GM23338 (cell line): Measurements from ENCODE around the gene ANKFN1. TPM values are rescaled to one million over a fixed set of nuclear protein-coding genes. Genes with fewer than 3 reads are reported as not detected.

Source experiments
- ATAC-seq: fragments of 200-7000 bp; cut with Tn5 transposase; 3 replicates; pipeline ENCODE4 v1.9.1; 2020
- DNase-seq: peaks from one replicate; pipeline ENCODE4 v3.0.0-alpha.2; 2015; ENCODE audit warnings: low spot score
- H2AFZ ChIP-seq: fragments of 200-600 bp; sonication (generic); 2 replicates; pipeline ENCODE4 v1.8.0; 2016; ENCODE audit warnings: antibody characterized with exemption, mild to moderate bottlenecking, moderate library complexity
- H3F3A ChIP-seq: fragments of 200-600 bp; sonication (generic); replicated peaks from 2 replicates; pipeline ENCODE4 v1.8.0; 2017; ENCODE audit warnings: antibody characterized with exemption, mixed run types, low read depth
- H3K27ac ChIP-seq: fragments of 200-600 bp; sonication (generic); 2 replicates; pipeline ENCODE4 v1.6.1; 2016; ENCODE audit warnings: low read depth
- H3K27me3 ChIP-seq: fragments of 200-600 bp; sonication (generic); 2 replicates; pipeline ENCODE4 v1.8.0; 2016; ENCODE audit warnings: mild to moderate bottlenecking, mixed run types, moderate library complexity; ENCODE audit not compliant: insufficient read depth
- H3K36me3 ChIP-seq: fragments of 200-600 bp; sonication (generic); 2 replicates; pipeline ENCODE4 v1.8.0; 2016; ENCODE audit warnings: mild to moderate bottlenecking; ENCODE audit not compliant: insufficient read depth
- H3K4me1 ChIP-seq: fragments of 200-600 bp; sonication (generic); 2 replicates; pipeline ENCODE4 v1.8.0; 2016; ENCODE audit warnings: mild to moderate bottlenecking, moderate library complexity; ENCODE audit not compliant: insufficient read depth
- H3K4me2 ChIP-seq: fragments of 200-600 bp; sonication (generic); 2 replicates; pipeline ENCODE4 v1.7.1; 2017; ENCODE audit warnings: mixed run types
- H3K4me3 ChIP-seq: fragments of 200-600 bp; sonication (generic); 2 replicates; pipeline ENCODE4 v1.6.1; 2016; ENCODE audit warnings: mixed run types
- H3K79me2 ChIP-seq: fragments of 200-600 bp; sonication (generic); replicated peaks from 2 replicates; pipeline ENCODE4 v1.8.0; 2017; ENCODE audit warnings: mild to moderate bottlenecking; ENCODE audit not compliant: insufficient read depth
- H3K9me2 ChIP-seq: fragments of 200-600 bp; sonication (generic); 2 replicates; pipeline ENCODE4 v1.8.0; 2017; ENCODE audit not compliant: insufficient read depth
- H4K20me1 ChIP-seq: fragments of 200-600 bp; sonication (generic); replicated peaks from 2 replicates; pipeline ENCODE4 v1.8.0; 2017; ENCODE audit warnings: mild to moderate bottlenecking; ENCODE audit not compliant: insufficient read depth
- H3K27ac Mint-ChIP-seq: 2 replicates; pipeline ENCODE4 v1.8.0; 2020; ENCODE audit warnings: inconsistent platforms, mild to moderate bottlenecking, moderate library complexity, mixed read lengths
- H3K27me3 Mint-ChIP-seq: 3 replicates; pipeline ENCODE4 v1.8.0; 2022; ENCODE audit warnings: low read depth, mild to moderate bottlenecking, moderate library complexity, mixed read lengths, inconsistent platforms; ENCODE audit not compliant: insufficient read depth, poor library complexity
- H3K36me3 Mint-ChIP-seq: 3 replicates; pipeline ENCODE4 v1.8.0; 2021; ENCODE audit warnings: low read depth, mild to moderate bottlenecking, inconsistent platforms, moderate library complexity, mixed read lengths
- H3K4me1 Mint-ChIP-seq: 3 replicates; pipeline ENCODE4 v1.8.0; 2020; ENCODE audit warnings: mild to moderate bottlenecking, inconsistent platforms, mixed read lengths
- H3K4me3 Mint-ChIP-seq: 3 replicates; pipeline ENCODE4 v1.8.0; 2021; ENCODE audit warnings: moderate library complexity, mild to moderate bottlenecking, inconsistent platforms, mixed read lengths
- H3K9me3 Mint-ChIP-seq: 3 replicates; pipeline ENCODE4 v1.8.0; 2020; ENCODE audit warnings: moderate library complexity, mild to moderate bottlenecking, inconsistent platforms, mixed read lengths
- CREB1 ChIP-seq: fragments of 250-450 bp; sonication (Bioruptor Pico); IDR thresholded peaks from 2 replicates; pipeline ENCODE4 v1.5.0; 2020; ENCODE audit warnings: low read depth, mild to moderate bottlenecking, moderate library complexity
- EZH2 ChIP-seq: fragments of 200-600 bp; sonication (generic); IDR thresholded peaks from one replicate; pipeline ENCODE4 v1.8.0; 2017; ENCODE audit warnings: antibody characterized with exemption, mild to moderate bottlenecking, low read depth; ENCODE audit not compliant: unreplicated experiment
- EZH2phosphoT487 ChIP-seq: fragments of 200-600 bp; sonication (generic); IDR thresholded peaks from one replicate; pipeline ENCODE4 v1.8.1; 2018; ENCODE audit warnings: antibody characterized with exemption; ENCODE audit not compliant: unreplicated experiment
- JUNB ChIP-seq: IDR thresholded peaks from one replicate; pipeline ENCODE4 v1.6.1; 2016; ENCODE audit warnings: antibody characterized with exemption; ENCODE audit not compliant: unreplicated experiment
- NANOG ChIP-seq: IDR thresholded peaks from 2 replicates; pipeline ENCODE4 v1.6.1; 2016; ENCODE audit warnings: antibody characterized with exemption, borderline replicate concordance
- POLR2AphosphoS5 ChIP-seq: IDR thresholded peaks from 2 replicates; pipeline ENCODE4 v1.6.1; 2016; ENCODE audit warnings: antibody characterized with exemption, low read depth
- STAT1 ChIP-seq: IDR thresholded peaks from one replicate; pipeline ENCODE4 v1.6.1; 2016; ENCODE audit warnings: antibody characterized with exemption; ENCODE audit not compliant: unreplicated experiment
- ZNF114 ChIP-seq: fragments of 250-450 bp; sonication (Bioruptor Pico); IDR thresholded peaks from 2 replicates; pipeline ENCODE4 v1.5.0; 2020; ENCODE audit warnings: mild to moderate bottlenecking, moderate library complexity
- ZNF331 ChIP-seq: fragments of 250-450 bp; sonication (Bioruptor Pico); IDR thresholded peaks from 2 replicates; pipeline ENCODE4 v1.5.0; 2020; ENCODE audit warnings: low read depth, mild to moderate bottlenecking, moderate library complexity
- polyA plus RNA-seq: library from polyadenylated mRNA; unstranded; fragments of >200 nt; fragmentation: Nextera tagmentation; extraction: Ambion mirVana; gene quantifications from 2 replicates; pipeline ENCODE4 v1.2.1, GENCODE V29; 2016
- total RNA-seq: library from RNA; depleted of rRNA; stranded (reverse); fragments of >200 nt; shearing (Covaris generic); gene quantifications from 2 replicates; pipeline ENCODE4 v1.2.3, GENCODE V29; 2014
- TF ChIP-seq, protein P1 (sequence below): fragments of 250-450 bp; sonication (Bioruptor Pico); IDR thresholded peaks from 2 replicates; pipeline ENCODE4 v1.5.0; 2020; ENCODE audit warnings: mild to moderate bottlenecking, moderate library complexity
- TF ChIP-seq, protein P2 (sequence below), 2 experiments: fragments of 200-600 bp in 1 of 2; sonication (generic) in 1 of 2; conservative IDR thresholded peaks; 2 replicates each; pipeline versions ENCODE4 v1.5.1 to v1.6.1; 2016 to 2017; ENCODE audit warnings: antibody characterized with exemption in 2 of 2, low read depth in 2 of 2, mild to moderate bottlenecking in 2 of 2, moderate library complexity in 1 of 2
- TF ChIP-seq, protein P3 (sequence below): IDR thresholded peaks from 2 replicates; pipeline ENCODE4 v1.6.1; 2016; ENCODE audit warnings: antibody characterized with exemption
- TF ChIP-seq, protein P4 (sequence below): IDR thresholded peaks from one replicate; pipeline ENCODE4 v1.6.1; 2018; ENCODE audit warnings: antibody characterized with exemption; ENCODE audit not compliant: unreplicated experiment

ANKFN1 gene
- total and polyA plus RNA-seq, 2 experiments from 2014 or later, result not detected

DNA sequence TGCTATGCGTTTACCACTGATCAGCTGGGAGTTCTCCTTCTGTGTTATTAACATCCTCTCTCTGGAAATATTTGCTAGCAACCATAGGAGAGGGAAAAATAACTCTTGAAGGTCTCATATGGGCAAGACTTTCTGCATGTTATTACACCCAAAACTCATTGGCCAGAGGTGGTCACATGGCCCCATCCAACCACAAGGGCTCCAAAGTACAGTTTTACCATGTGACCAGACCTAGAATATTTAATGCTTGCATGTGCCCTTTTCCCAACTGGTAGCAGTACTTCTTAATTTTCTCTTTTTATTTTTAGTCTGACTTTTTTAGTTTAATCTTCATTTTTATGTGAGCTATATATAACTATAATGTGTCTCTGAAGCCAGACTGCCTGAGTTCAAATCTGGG is 299.2 kb downstream of the ANKFN1 start:
- no peaks in the 10 kb centered on the region for H3K4me1 ChIP-seq
- no peaks in the 10 kb centered on the region for H3K9me3 Mint-ChIP-seq
- no peak overlapping the region for H3K27ac Mint-ChIP-seq
- DNase-seq (no peak), ATAC-seq (no peak)
- H3K4me3 ChIP-seq, result no peak overlapping the region
- no peaks in the 10 kb centered on the region for H3F3A ChIP-seq
- H3K79me2 ChIP-seq, result no peaks in the 10 kb centered on the region
- peaks cover 7% of the 10 kb centered on the region for H3K27me3 Mint-ChIP-seq
- H3K9me2 ChIP-seq, result peaks cover 16% of the 10 kb centered on the region; the same call in 1 of the 2 replicates
- H3K36me3 ChIP-seq, result no peaks in the 10 kb centered on the region
- H3K4me3 Mint-ChIP-seq, result no peak overlapping the region
- H3K4me1 Mint-ChIP-seq, result no peaks in the 10 kb centered on the region
- no peaks in the 10 kb centered on the region for H3K36me3 Mint-ChIP-seq
- H3K27ac ChIP-seq, result no peak overlapping the region
- H3K4me2 ChIP-seq, result no peak overlapping the region
- TF ChIP-seq ZNF114 (CRISPR knock-in tag), result no peak
- no peak for TF ChIP-seq JUNB
- TF ChIP-seq CREB1 (CRISPR knock-in tag), result no peak
- no peak for TF ChIP-seq ZNF331
- TF ChIP-seq, protein P1, sequence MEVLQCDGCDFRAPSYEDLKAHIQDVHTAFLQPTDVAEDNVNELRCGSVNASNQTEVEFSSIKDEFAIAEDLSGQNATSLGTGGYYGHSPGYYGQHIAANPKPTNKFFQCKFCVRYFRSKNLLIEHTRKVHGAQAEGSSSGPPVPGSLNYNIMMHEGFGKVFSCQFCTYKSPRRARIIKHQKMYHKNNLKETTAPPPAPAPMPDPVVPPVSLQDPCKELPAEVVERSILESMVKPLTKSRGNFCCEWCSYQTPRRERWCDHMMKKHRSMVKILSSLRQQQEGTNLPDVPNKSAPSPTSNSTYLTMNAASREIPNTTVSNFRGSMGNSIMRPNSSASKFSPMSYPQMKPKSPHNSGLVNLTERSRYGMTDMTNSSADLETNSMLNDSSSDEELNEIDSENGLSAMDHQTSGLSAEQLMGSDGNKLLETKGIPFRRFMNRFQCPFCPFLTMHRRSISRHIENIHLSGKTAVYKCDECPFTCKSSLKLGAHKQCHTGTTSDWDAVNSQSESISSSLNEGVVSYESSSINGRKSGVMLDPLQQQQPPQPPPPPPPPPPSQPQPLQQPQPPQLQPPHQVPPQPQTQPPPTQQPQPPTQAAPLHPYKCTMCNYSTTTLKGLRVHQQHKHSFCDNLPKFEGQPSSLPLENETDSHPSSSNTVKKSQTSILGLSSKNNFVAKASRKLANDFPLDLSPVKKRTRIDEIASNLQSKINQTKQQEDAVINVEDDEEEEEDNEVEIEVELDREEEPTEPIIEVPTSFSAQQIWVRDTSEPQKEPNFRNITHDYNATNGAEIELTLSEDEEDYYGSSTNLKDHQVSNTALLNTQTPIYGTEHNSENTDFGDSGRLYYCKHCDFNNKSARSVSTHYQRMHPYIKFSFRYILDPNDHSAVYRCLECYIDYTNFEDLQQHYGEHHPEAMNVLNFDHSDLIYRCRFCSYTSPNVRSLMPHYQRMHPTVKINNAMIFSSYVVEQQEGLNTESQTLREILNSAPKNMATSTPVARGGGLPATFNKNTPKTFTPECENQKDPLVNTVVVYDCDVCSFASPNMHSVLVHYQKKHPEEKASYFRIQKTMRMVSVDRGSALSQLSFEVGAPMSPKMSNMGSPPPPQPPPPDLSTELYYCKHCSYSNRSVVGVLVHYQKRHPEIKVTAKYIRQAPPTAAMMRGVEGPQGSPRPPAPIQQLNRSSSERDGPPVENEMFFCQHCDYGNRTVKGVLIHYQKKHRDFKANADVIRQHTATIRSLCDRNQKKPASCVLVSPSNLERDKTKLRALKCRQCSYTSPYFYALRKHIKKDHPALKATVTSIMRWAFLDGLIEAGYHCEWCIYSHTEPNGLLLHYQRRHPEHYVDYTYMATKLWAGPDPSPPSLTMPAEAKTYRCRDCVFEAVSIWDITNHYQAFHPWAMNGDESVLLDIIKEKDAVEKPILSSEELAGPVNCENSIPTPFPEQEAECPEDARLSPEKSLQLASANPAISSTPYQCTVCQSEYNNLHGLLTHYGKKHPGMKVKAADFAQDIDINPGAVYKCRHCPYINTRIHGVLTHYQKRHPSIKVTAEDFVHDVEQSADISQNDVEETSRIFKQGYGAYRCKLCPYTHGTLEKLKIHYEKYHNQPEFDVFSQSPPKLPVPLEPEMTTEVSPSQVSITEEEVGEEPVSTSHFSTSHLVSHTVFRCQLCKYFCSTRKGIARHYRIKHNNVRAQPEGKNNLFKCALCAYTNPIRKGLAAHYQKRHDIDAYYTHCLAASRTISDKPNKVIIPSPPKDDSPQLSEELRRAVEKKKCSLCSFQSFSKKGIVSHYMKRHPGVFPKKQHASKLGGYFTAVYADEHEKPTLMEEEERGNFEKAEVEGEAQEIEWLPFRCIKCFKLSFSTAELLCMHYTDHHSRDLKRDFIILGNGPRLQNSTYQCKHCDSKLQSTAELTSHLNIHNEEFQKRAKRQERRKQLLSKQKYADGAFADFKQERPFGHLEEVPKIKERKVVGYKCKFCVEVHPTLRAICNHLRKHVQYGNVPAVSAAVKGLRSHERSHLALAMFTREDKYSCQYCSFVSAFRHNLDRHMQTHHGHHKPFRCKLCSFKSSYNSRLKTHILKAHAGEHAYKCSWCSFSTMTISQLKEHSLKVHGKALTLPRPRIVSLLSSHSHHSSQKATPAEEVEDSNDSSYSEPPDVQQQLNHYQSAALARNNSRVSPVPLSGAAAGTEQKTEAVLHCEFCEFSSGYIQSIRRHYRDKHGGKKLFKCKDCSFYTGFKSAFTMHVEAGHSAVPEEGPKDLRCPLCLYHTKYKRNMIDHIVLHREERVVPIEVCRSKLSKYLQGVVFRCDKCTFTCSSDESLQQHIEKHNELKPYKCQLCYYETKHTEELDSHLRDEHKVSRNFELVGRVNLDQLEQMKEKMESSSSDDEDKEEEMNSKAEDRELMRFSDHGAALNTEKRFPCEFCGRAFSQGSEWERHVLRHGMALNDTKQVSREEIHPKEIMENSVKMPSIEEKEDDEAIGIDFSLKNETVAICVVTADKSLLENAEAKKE (CRISPR knock-in tag), result no peak
- TF ChIP-seq, protein P2, sequence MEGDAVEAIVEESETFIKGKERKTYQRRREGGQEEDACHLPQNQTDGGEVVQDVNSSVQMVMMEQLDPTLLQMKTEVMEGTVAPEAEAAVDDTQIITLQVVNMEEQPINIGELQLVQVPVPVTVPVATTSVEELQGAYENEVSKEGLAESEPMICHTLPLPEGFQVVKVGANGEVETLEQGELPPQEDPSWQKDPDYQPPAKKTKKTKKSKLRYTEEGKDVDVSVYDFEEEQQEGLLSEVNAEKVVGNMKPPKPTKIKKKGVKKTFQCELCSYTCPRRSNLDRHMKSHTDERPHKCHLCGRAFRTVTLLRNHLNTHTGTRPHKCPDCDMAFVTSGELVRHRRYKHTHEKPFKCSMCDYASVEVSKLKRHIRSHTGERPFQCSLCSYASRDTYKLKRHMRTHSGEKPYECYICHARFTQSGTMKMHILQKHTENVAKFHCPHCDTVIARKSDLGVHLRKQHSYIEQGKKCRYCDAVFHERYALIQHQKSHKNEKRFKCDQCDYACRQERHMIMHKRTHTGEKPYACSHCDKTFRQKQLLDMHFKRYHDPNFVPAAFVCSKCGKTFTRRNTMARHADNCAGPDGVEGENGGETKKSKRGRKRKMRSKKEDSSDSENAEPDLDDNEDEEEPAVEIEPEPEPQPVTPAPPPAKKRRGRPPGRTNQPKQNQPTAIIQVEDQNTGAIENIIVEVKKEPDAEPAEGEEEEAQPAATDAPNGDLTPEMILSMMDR (conservative IDR thresholded peaks at IDR 0.05; ENCODE audit: low read depth in 2 of 2), result no peak
- no peak for TF ChIP-seq EZH2phosphoT487
- TF ChIP-seq, protein P3, sequence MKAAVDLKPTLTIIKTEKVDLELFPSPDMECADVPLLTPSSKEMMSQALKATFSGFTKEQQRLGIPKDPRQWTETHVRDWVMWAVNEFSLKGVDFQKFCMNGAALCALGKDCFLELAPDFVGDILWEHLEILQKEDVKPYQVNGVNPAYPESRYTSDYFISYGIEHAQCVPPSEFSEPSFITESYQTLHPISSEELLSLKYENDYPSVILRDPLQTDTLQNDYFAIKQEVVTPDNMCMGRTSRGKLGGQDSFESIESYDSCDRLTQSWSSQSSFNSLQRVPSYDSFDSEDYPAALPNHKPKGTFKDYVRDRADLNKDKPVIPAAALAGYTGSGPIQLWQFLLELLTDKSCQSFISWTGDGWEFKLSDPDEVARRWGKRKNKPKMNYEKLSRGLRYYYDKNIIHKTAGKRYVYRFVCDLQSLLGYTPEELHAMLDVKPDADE, result no peak
- no peak for TF ChIP-seq NANOG
- TF ChIP-seq, protein P4, sequence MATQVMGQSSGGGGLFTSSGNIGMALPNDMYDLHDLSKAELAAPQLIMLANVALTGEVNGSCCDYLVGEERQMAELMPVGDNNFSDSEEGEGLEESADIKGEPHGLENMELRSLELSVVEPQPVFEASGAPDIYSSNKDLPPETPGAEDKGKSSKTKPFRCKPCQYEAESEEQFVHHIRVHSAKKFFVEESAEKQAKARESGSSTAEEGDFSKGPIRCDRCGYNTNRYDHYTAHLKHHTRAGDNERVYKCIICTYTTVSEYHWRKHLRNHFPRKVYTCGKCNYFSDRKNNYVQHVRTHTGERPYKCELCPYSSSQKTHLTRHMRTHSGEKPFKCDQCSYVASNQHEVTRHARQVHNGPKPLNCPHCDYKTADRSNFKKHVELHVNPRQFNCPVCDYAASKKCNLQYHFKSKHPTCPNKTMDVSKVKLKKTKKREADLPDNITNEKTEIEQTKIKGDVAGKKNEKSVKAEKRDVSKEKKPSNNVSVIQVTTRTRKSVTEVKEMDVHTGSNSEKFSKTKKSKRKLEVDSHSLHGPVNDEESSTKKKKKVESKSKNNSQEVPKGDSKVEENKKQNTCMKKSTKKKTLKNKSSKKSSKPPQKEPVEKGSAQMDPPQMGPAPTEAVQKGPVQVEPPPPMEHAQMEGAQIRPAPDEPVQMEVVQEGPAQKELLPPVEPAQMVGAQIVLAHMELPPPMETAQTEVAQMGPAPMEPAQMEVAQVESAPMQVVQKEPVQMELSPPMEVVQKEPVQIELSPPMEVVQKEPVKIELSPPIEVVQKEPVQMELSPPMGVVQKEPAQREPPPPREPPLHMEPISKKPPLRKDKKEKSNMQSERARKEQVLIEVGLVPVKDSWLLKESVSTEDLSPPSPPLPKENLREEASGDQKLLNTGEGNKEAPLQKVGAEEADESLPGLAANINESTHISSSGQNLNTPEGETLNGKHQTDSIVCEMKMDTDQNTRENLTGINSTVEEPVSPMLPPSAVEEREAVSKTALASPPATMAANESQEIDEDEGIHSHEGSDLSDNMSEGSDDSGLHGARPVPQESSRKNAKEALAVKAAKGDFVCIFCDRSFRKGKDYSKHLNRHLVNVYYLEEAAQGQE, result no peak
- TF ChIP-seq STAT1, result no peak
- no peak for TF ChIP-seq POLR2AphosphoS5
- no peak for TF ChIP-seq EZH2
- H4K20me1 ChIP-seq, result no peaks in the 10 kb centered on the region
- no peaks in the 10 kb centered on the region for H3K27me3 ChIP-seq
- H2AFZ ChIP-seq, result no peak overlapping the region
